ENCODE data around the gene EYA2. TPM values are rescaled to one million over a fixed set of nuclear protein-coding genes. Genes with fewer than 3 reads are reported as not detected.

EYA2 gene
- polyA plus RNA-seq, 3 donors = 0.04 to 0.16 TPM; not detected in 1

GRCh38 chr20:47021850-47022249 is 127.2 kb downstream of the EYA2 start:
- Histone ChIP-seq H3K4me1 (ENCODE audit: control insufficient read depth in 1 of 2, insufficient read depth in 2 of 2, low read length in 2 of 2) (peaks cover 12 to 13% of the 10 kb centered on the region in 2 donors), H3K4me2 (replicated peaks; ENCODE audit: extremely low read depth, low read length, poor library complexity, severe bottlenecking) (no peak overlapping the region), H3K9ac (ENCODE audit: insufficient read depth, low read length, poor library complexity, severe bottlenecking) (no peak overlapping the region), H4K20me1 (ENCODE audit: insufficient read depth, low read length) (no peaks in the 10 kb centered on the region), H3K27me3 (ENCODE audit: control insufficient read depth in 2 of 2, insufficient read depth in 2 of 2, low read length in 2 of 2) (no peaks in the 10 kb centered on the region), H3K79me2 (ENCODE audit: insufficient read depth, low read length) (no peaks in the 10 kb centered on the region), H3K9me3 (replicated peaks in 1 of 2; ENCODE audit: control insufficient read depth in 1 of 2, insufficient read depth in 1 of 2, low read length in 2 of 2) (no peaks in the 10 kb centered on the region), H3K27ac (ENCODE audit: low read depth in 1 of 2, low read length in 2 of 2) (no peak overlapping the region), H3K4me3 (replicated peaks in 1 of 3; ENCODE audit: low read depth in 2 of 3, low read length in 3 of 3) (no peak overlapping the region), H3K36me3 (replicated peaks in 1 of 2; ENCODE audit: control insufficient read depth in 1 of 2, insufficient read depth in 2 of 2, low read length in 2 of 2) (no peaks in the 10 kb centered on the region), H2AFZ (ENCODE audit: insufficient read depth, low read depth, low read length, poor library complexity, severe bottlenecking) (no peak overlapping the region)
- no peak for TF ChIP-seq CTCF (IDR thresholded peaks at IDR 0.05)
- 90% methylated on average over 3 of the region's 4 CpGs for WGBS (ENCODE audit: insufficient coverage)
- no peaks in the 10 kb centered on the region for H3K9me3 Mint-ChIP-seq
- peaks cover 14% of the 10 kb centered on the region for H3K4me1 Mint-ChIP-seq
- intact Hi-C loops (cut with micrococcal nuclease) = no loop called here
- DNase-seq = no peak
- no peak overlapping the region for H3K4me3 Mint-ChIP-seq
- no peak overlapping the region for H3K27ac Mint-ChIP-seq
- H3K36me3 Mint-ChIP-seq = no peaks in the 10 kb centered on the region
- H3K27me3 Mint-ChIP-seq (ENCODE audit: low read depth in 3 of 3) = peaks cover 8 to 24% (median 21%) of the 10 kb centered on the region in 3 donors

- Histone ChIP-seq H3K4me2 (replicated peaks; ENCODE audit: extremely low read depth, low read length, poor library complexity, severe bottlenecking) (no peak overlapping the region), H3K27me3 (ENCODE audit: control insufficient read depth in 2 of 2, insufficient read depth in 2 of 2, low read length in 2 of 2) (no peaks in the 10 kb centered on the region), H3K4me3 (replicated peaks in 1 of 3; ENCODE audit: low read depth in 2 of 3, low read length in 3 of 3) (no peak overlapping the region), H3K27ac (ENCODE audit: low read depth in 1 of 2, low read length in 2 of 2) (no peak overlapping the region), H3K9ac (ENCODE audit: insufficient read depth, low read length, poor library complexity, severe bottlenecking) (no peak overlapping the region), H3K9me3 (replicated peaks in 1 of 2; ENCODE audit: control insufficient read depth in 1 of 2, insufficient read depth in 1 of 2, low read length in 2 of 2) (peaks cover 7 to 14% of the 10 kb centered on the region in 2 donors), H3K4me1 (ENCODE audit: control insufficient read depth in 1 of 2, insufficient read depth in 2 of 2, low read length in 2 of 2) (peaks cover 12 to 13% of the 10 kb centered on the region in 2 donors), H2AFZ (ENCODE audit: insufficient read depth, low read depth, low read length, poor library complexity, severe bottlenecking) (no peak overlapping the region), H4K20me1 (ENCODE audit: insufficient read depth, low read length) (no peaks in the 10 kb centered on the region), H3K79me2 (ENCODE audit: insufficient read depth, low read length) (no peaks in the 10 kb centered on the region), H3K36me3 (replicated peaks in 1 of 2; ENCODE audit: control insufficient read depth in 1 of 2, insufficient read depth in 2 of 2, low read length in 2 of 2) (no peaks in the 10 kb centered on the region)
- H3K4me1 Mint-ChIP-seq = peaks cover 14% of the 10 kb centered on the region
- H3K36me3 Mint-ChIP-seq = no peaks in the 10 kb centered on the region
- 78% methylated on average over 3 of the region's 3 CpGs for WGBS (ENCODE audit: insufficient coverage)
- peak overlapping the region in 1 of 2 donors; percentile 39 for H3K4me3 Mint-ChIP-seq
- no peak for TF ChIP-seq CTCF (IDR thresholded peaks at IDR 0.05)
- peaks cover 0 to 16% (median 10%) of the 10 kb centered on the region in 7 donors for H3K9me3 Mint-ChIP-seq
- DNase-seq = no peak
- H3K27ac Mint-ChIP-seq = no peak overlapping the region
- intact Hi-C loops (cut with micrococcal nuclease) = no loop called here
- peaks cover 8 to 21% (median 17%) of the 10 kb centered on the region in 3 donors for H3K27me3 Mint-ChIP-seq (ENCODE audit: low read depth in 3 of 3)
These were observed 129.9 kb downstream of the EYA2 start for GRCh38 chr20:47024461-47024937.

Data from CD14-positive monocyte (primary cell).